HFF-Myc (cell line): Measurements from ENCODE around the gene PDE7B.

ENCODE experiments used
- DNase-seq: peaks from one replicate; pipeline ENCODE4 v3.0.0-alpha.2; 2011; ENCODE audit warnings: low read depth; ENCODE audit errors: extremely low read depth
- H3K4me3 ChIP-seq: replicated peaks from 2 replicates; pipeline ENCODE4 v1.5.1; 2011; ENCODE audit warnings: low read depth, mild to moderate bottlenecking, control low read depth, low read length
- TF ChIP-seq, protein P1 (sequence below): IDR thresholded peaks from 2 replicates; pipeline ENCODE4 v1.5.1; 2012; ENCODE audit warnings: mild to moderate bottlenecking, low read depth, low read length, control low read depth; ENCODE audit errors: missing control alignments

PDE7B gene

DNA sequence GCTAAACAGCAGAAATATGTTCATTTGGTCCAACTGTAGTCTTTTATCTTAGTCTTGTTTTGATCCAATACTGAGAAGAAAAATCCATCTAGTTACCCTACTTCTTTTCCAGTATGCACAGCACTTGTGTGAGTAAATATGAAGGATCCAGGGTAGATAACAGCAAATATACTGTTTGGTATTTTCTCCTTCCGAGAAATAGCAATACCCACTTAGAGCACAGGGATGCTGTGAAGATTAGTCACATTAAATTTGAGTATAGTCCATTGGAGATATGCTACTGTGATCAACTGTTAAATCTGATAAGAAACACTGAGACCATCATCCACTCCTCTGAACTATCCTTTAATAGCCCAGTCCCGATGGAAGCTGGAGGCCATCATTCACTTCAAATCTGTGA is 145.2 kb downstream of the PDE7B start:
- TF ChIP-seq, protein P1, sequence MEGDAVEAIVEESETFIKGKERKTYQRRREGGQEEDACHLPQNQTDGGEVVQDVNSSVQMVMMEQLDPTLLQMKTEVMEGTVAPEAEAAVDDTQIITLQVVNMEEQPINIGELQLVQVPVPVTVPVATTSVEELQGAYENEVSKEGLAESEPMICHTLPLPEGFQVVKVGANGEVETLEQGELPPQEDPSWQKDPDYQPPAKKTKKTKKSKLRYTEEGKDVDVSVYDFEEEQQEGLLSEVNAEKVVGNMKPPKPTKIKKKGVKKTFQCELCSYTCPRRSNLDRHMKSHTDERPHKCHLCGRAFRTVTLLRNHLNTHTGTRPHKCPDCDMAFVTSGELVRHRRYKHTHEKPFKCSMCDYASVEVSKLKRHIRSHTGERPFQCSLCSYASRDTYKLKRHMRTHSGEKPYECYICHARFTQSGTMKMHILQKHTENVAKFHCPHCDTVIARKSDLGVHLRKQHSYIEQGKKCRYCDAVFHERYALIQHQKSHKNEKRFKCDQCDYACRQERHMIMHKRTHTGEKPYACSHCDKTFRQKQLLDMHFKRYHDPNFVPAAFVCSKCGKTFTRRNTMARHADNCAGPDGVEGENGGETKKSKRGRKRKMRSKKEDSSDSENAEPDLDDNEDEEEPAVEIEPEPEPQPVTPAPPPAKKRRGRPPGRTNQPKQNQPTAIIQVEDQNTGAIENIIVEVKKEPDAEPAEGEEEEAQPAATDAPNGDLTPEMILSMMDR, result no peak
- DNase-seq, result no peak
- no peak overlapping the region for H3K4me3 ChIP-seq

GRCh38 chr6:135999393-135999792 is 147.9 kb downstream of the PDE7B start:
- TF ChIP-seq, protein P1, result no peak
- no peak for DNase-seq
- H3K4me3 ChIP-seq, result no peak overlapping the region

GRCh38 chr6:136007345-136007744 is 155.8 kb downstream of the PDE7B start:
- DNase-seq, result no peak
- TF ChIP-seq, protein P1, result no peak
- no peak overlapping the region for H3K4me3 ChIP-seq

DNA sequence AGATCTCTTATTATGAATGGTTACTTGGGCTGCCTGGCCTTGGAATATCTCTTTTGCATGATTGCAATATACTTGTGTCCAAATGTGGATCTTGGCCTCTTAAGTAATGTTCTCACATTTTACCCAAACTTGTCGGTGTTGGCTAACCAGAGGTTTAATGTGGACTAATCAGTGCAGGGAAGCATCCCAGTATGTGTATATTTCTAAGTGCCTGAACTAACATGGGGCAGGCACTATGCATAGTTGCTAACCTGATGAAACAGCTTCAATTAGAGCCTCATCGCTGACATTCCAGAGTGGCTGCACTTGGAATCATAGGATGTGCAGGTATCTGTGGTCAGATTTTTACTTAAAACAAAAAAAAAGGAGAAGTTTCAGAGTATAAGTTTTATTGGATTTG is 160.0 kb downstream of the PDE7B start:
- H3K4me3 ChIP-seq, result no peak overlapping the region
- TF ChIP-seq, protein P1, result no peak
- DNase-seq, result no peak

- H3K4me3 ChIP-seq, result no peak overlapping the region
- TF ChIP-seq, protein P1, result no peak
- no peak for DNase-seq
Observed at GRCh38 chr6:136012198-136012887, 160.8 kb downstream of the PDE7B start.

DNA sequence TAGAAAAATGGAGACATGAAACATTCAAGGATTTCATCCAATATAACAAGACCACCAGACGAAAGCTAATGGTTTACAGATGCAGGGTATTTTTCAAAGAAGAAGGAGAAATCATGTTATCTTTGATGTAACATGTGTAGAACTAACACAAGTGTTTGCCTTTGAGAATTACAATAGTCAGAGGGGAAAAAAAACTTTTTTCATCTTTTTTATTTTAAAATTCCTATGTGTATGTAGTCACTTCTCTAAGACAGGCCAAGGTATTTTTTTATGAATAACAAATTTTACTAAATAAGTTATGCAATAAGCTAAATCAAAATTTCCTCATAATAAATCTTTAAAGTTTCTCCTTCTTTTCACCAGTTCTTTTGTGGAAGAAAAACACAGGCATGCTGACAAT is 161.4 kb downstream of the PDE7B start:
- H3K4me3 ChIP-seq, result no peak overlapping the region
- no peak for DNase-seq
- TF ChIP-seq, protein P1, result no peak
